IMR-90 (cell line): ENCODE measurements around the gene RFX2.

Experiments used
- BHLHE40 ChIP-seq: fragments of 150-350 bp; IDR thresholded peaks from 2 replicates; pipeline ENCODE4 v1.6.1; 2016; ENCODE audit warnings: mild to moderate bottlenecking, low read depth, low read length
- CEBPB ChIP-seq: IDR thresholded peaks from 2 replicates; pipeline ENCODE4 v1.6.1; 2012; ENCODE audit warnings: low read depth, low read length, improper control_type of control experiment
- CHD1 ChIP-seq: IDR thresholded peaks from 2 replicates; pipeline ENCODE4 v1.6.1; 2012; ENCODE audit warnings: low read depth, low read length, improper control_type of control experiment
- CTCF ChIP-seq: conservative IDR thresholded peaks from 2 replicates; pipeline ENCODE4 v1.5.1; 2012; ENCODE audit warnings: mild to moderate bottlenecking, low read depth, low read length, improper control_type of control experiment
- FOS ChIP-seq: fragments of 150-350 bp; IDR thresholded peaks from 2 replicates; pipeline ENCODE4 v1.6.1; 2016; ENCODE audit warnings: low read depth, low read length
- MAFK ChIP-seq: IDR thresholded peaks from 2 replicates; pipeline ENCODE4 v1.6.1; 2012; ENCODE audit warnings: low read depth, low read length, improper control_type of control experiment
- MAZ ChIP-seq: IDR thresholded peaks from 2 replicates; pipeline ENCODE4 v1.6.1; 2012; ENCODE audit warnings: low read depth, mild to moderate bottlenecking, low read length, improper control_type of control experiment, moderate library complexity, borderline replicate concordance
- MXI1 ChIP-seq: IDR thresholded peaks from 2 replicates; pipeline ENCODE4 v1.6.1; 2012; ENCODE audit warnings: low read depth, mild to moderate bottlenecking, low read length, moderate library complexity, borderline replicate concordance
- NFE2L2 ChIP-seq: fragments of 150-350 bp; IDR thresholded peaks from 2 replicates; pipeline ENCODE4 v1.6.1; 2016; ENCODE audit warnings: low read depth, mild to moderate bottlenecking, low read length
- POLR2A ChIP-seq: IDR thresholded peaks from 2 replicates; pipeline ENCODE4 v1.6.1; 2012; ENCODE audit warnings: mild to moderate bottlenecking, low read depth, low read length
- RAD21 ChIP-seq: IDR thresholded peaks from 2 replicates; pipeline ENCODE4 v1.6.1; 2012; ENCODE audit warnings: low read length, improper control_type of control experiment
- RFX5 ChIP-seq: IDR thresholded peaks from 2 replicates; pipeline ENCODE4 v1.8.0; 2012; ENCODE audit warnings: low read depth, mild to moderate bottlenecking, low read length, moderate library complexity
- SMC3 ChIP-seq: fragments of 150-350 bp; IDR thresholded peaks from 2 replicates; pipeline ENCODE4 v1.6.1; 2016; ENCODE audit warnings: low read depth, mild to moderate bottlenecking, antibody characterized with exemption, low read length, moderate library complexity
- USF2 ChIP-seq: fragments of 150-350 bp; IDR thresholded peaks from 2 replicates; pipeline ENCODE4 v1.6.1; 2017; ENCODE audit warnings: mild to moderate bottlenecking, antibody characterized with exemption, low read length, low read depth

GRCh38 chr19:6057651-6058517, 52.4 kb downstream of the RFX2 start:
- TF ChIP-seq CTCF (no peak), MXI1 (no peak), MAFK (no peak), BHLHE40 (no peak), POLR2A (no peak), CEBPB (no peak), SMC3 (no peak), FOS (no peak), RFX5 (no peak), USF2 (no peak), MAZ (no peak), NFE2L2 (no peak), CHD1 (no peak), RAD21 (no peak)
